Activated CD8-positive, alpha-beta memory T cell treated with anti-CD3 and anti-CD28 coated beads, Interleukin-2, amount 50 U/mL, for 1 hour (primary cell): ENCODE measurements around the gene UTF1.
"Not testable (repeated sequence)": the region's sequence is repeated elsewhere in the genome, so short reads cannot be mapped to it uniquely, and the experiment has no call there.

Source experiments
- DNase-seq: peaks from one replicate; pipeline ENCODE4 v3.0.0-alpha.2; 2020; ENCODE audit errors: extremely low read depth

Gene UTF1

DNA sequence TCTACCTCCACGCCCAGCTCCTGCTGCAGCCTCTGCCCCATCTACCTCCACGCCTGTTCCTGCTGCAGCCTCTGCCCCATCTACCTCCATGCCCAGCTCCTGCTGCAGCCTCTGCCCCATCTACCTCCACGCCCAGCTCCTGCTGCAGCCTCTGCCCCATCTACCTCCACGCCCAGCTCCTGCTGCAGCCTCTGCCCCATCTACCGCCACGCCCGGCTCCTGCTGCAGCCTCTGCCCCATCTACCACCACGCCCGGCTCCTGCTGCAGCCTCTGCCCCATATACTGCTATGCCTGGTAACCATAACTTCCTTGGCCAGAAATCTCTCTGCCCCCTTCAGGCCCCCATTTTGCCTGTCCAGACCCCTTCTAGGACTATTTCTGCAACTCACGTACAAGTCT is 35.0 kb downstream of the UTF1 start:
- not testable (repeated sequence) for DNase-seq

GRCh38 chr10:133266056-133266795 is 36.2 kb downstream of the UTF1 start:
- no peak for DNase-seq

DNA sequence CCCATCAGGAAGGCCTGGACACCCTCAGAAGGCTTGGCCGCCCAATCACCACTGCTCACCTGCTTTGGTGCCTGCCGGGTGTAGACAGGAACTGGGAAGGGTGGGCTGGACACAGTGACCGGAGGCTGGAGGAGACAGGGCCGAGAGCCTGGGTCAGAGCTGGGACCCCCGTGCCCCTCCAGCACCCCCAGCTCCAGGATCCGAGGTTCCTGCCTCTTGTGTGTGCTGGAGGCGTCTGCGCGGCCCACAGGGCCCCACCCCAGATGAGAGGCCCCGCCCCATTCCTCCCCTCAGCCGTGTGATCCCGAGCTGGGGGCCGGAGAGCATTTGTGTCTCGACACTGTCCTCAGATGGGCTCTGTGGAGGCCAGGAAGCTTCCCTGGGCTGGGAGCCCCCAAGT is 37.3 kb downstream of the UTF1 start:
- no peak for DNase-seq

- DNase-seq = no peak
Observed at GRCh38 chr10:133267829-133268228, 37.8 kb downstream of the UTF1 start.

GRCh38 chr10:133268532-133268931 is 38.5 kb downstream of the UTF1 start:
- DNase-seq = no peak

DNA sequence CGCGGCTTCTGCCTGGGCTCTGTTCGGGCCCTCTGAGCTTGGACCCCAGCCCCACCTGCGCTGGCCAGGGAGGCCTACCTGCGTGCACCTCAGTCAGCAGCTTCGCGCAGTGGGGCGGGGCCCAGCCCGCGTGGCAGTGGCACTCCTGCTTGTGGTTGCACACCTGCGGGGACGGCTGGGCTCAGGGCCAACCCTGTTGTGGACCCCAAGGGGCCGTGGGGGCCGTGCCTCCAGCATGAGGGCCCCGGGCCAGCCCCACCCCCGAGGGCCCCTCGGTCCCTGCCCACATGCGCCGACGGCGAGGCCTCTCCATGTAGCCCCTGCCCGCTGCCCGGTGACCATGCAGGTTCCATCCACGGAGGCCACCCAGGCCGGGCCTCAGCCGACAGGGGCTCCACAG is 39.4 kb downstream of the UTF1 start:
- DNase-seq = no peak

- no peak for DNase-seq
Observed at GRCh38 chr10:133270204-133270603, 40.2 kb downstream of the UTF1 start.

- DNase-seq = no peak
Observed at GRCh38 chr10:133270773-133271297, 40.8 kb downstream of the UTF1 start.

- DNase-seq = no peak
Observed at GRCh38 chr10:133271521-133272300, 41.7 kb downstream of the UTF1 start.

DNA sequence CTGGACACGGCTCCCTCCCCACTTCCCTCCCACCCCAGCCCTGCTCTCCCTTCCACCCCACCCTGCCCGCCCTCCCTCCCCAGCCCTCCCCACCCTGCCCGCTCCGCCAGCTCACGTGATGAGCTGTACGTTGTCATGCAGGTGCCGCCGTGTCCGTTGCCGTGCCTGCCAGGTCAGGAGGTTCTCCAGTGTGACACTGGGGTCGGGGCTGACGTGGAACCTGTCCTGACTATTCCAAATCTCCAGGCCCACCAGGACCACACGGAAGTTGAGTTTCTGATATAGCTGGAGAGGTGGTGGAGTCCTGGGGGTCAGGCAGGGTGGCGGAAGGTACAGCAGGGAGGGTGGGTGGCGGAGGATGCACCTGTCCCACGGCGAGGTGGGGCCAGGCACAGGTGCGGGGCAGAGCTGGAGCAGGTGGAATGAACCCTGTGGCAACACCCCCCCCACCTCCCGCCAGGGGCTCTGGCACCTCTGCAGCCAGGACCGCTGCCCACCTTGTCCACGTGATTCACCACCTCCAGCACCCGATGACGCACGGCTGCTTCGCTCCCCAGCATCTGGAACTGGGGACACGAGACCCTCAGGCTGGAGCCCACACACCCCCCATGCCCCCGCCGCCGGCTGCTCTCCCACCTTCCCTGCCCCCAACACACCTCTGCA is 42.4 kb downstream of the UTF1 start:
- DNase-seq = no peak

GRCh38 chr10:133272964-133273420 is 43.0 kb downstream of the UTF1 start:
- DNase-seq = no peak

DNA sequence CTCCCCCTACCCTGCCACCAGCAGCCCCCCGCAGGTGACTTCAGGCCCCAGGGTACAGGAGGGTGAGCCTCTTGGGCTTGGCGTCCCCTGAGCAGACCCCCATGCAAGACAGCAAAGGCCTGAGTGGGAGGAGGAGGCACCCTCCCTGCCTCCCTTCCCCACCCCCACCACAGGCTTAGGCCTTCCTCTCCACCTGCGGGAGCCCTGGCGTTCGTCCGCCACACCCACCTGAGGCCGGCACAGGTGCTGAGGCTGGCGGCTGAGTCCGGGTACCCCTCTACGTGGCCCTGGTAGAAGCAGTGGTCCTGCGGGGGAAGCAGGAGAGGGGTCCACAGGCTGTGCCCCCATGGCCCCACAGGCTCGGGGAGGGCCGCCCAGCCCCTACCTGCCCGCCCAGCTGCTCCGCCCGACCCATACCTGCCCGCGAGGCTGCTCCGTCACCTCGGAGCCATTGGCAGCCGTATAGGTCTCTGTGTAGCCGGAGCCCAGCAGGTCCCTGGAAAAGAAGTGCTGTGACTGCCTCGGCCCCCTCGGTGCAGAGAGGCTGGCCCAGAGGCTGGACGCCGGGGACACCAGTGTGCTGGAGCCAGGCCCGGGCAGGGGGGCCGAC is 43.6 kb downstream of the UTF1 start:
- DNase-seq = no peak

DNA sequence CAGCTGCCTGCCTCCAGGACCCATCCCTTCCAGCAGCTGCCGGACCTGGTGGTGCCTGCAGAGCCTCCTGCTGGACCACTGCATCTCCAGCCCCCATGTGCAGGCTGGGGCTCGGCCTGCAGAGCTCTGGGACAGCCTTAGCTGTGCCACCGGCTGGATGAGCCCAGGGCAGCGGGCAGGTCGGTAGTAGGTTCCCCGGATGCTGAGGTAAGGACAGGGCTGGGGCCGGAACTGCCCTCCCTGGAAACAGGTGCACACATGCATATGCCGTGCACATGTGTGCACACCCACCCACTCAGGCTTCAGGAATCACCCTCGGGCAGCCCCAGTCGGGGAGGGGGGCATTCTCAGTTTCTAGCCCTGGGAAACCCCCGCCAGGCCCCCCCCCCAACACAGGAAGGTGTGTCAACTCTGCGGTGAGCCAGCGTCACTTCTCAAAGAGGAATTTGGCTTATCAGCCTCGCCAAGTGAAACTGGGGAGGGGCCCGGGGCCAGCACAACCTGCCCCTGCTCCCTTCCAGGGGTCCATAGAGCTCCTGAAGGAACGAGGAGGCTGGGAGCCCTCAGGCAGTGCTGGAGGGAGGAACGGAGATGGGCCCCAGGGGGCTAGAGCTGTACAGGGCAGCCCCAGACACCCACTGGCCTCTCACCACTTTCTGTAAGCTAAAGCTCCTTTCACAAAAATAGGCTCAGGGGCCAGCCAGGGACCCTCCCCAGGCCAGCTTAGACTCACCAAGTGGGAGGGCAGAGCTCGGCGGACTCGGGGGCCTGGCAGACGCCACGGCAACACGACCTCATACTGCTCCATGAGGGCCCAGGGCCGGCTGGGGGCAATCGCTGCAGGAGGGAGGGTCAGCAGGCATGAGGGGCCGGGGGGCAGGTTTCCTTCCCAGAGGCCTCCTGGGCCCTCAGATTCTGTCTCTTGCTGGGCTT is 45.0 kb downstream of the UTF1 start:
- peak; percentile 72 for DNase-seq

DNA sequence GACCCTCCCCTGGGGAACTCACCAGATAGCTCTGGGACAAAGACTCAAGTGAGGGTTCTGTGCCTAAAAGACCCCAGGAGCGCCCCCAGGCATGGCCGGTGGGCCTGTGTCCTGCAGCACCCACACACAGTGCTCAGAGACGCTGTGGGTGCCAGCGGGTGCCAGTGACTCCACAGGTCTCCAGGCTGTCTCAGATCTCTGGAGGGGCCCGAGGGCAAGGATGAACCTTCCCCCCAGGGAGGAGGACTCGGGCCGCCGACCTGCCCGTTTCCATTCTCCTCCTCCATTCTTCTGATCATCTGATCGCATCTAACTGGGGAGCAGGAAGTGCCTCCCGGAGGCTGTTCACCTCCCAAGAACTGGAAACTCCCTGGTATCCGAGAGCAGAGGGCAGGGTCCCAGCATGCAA is 45.7 kb downstream of the UTF1 start:
- DNase-seq = no peak

GRCh38 chr10:133276100-133276434 is 46.0 kb downstream of the UTF1 start:
- no peak for DNase-seq

- no peak for DNase-seq
Observed at GRCh38 chr10:133276435-133277201, 46.6 kb downstream of the UTF1 start, which contains the start of gene ADAM8. Gene ADAM8, minus strand, starts transcription at chr10:133276868. Its CDS starts 51 bp downstream, at chr10:133276817.

DNA sequence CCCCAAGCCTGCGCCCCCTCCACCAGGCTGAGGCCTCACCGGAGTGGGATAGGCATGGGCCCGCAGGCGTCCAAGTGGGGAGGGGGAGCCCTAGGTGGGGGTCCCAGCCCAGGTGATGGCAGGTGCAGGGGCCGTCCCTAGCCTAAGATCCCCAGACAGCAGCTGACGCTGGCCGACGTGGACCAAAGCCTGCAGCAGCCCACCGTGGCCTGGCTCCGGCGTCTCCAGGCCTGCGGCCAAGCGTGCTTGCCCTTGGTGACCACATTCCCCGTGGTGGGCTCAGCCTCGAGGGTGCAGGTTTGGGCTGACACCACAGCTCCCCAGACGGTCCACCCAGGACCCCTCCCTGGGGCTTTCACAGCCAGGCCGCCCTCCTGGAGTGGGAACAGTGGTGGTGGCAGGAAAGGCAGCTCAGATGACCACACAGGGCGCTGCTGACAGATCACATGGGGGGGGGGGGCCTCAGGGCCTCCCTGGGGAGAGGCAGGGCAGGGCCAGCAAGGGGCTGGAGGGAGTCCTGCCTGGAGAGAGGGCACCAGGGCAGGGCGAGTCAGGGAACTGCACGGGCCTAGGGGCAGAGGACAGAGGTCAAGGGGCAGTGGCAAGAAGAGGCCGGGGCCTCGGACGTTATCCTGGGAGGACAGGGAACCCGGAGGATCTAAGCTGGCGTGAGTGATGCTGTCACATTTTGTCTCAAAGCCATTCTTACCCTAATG is 47.4 kb downstream of the UTF1 start:
- no peak for DNase-seq

DNA sequence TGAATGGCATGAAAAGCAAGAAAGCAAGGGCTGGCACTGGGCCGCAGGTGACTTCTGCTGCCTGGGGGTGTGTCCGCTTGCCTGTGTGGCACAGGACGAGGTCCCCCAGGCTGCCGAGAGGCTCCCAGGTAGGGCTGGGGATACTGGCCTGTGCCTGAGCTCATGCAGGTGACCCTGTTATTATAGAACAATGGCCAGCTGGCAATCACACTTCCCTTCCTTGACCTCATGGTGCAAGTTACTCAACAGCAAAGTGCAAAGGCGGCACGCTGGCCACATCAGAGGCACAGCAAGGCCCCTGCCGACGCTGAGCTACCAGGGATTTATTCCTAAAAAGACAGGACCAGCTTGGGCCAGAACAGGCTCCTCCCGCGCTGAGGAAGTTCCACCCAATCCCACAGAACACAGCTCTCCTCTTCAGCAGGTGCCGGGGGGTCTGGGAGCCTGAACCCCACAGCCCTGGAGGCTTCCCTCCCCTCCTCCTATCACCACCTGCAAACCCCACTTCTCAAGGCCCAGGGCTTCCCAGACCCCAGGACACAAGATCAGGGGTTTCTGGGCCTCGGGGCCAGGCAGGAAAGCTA is 48.1 kb downstream of the UTF1 start:
- no peak for DNase-seq
